ENCODE results near the gene MAU2.

GRCh38 chr19:19324059-19324770 is 3.6 kb downstream of the MAU2 start:
- no peak for TF ChIP-seq POLR2AphosphoS5 (IDR thresholded peaks at IDR 0.05)
- no peak for TF ChIP-seq CTCF (IDR thresholded peaks at IDR 0.05)
- no peak for TF ChIP-seq POLR2A (IDR thresholded peaks at IDR 0.05)
- no peak for TF ChIP-seq EP300 (IDR thresholded peaks at IDR 0.05)
